H1 (cell line): Measurements from ENCODE around the gene AP2A1. TPM values are rescaled to one million over a fixed set of nuclear protein-coding genes. Genes with fewer than 3 reads are reported as not detected.

Source experiments
- EGR1 ChIP-seq: IDR thresholded peaks from 2 replicates; pipeline ENCODE4 v1.6.1; 2011; ENCODE audit warnings: low read depth, low read length, borderline replicate concordance
- EZH2 ChIP-seq: fragments of 200-600 bp; sonication (generic); IDR thresholded peaks from 2 replicates; pipeline ENCODE4 v1.7.1; 2012; ENCODE audit warnings: low read depth, mild to moderate bottlenecking, moderate library complexity, low read length, inconsistent platforms; ENCODE audit not compliant: severe bottlenecking
- HDAC6 ChIP-seq: IDR thresholded peaks from one replicate; pipeline ENCODE4 v1.7.1; 2012; ENCODE audit warnings: low read depth, mild to moderate bottlenecking, inconsistent platforms, low read length, moderate library complexity
- NRF1 ChIP-seq: IDR thresholded peaks from 2 replicates; pipeline ENCODE4 v1.6.1; 2011; ENCODE audit warnings: mild to moderate bottlenecking, low read depth, low read length, improper control_type of control experiment
- POLR2A ChIP-seq, 2 experiments: IDR thresholded peaks; 1 replicate in 1 of 2; 2 replicates in 1 of 2; pipeline ENCODE4 v1.6.1; 2011; ENCODE audit warnings: low read depth in 2 of 2, low read length in 2 of 2, mild to moderate bottlenecking in 2 of 2; ENCODE audit errors: control extremely low read depth in 1 of 2
- SIRT6 ChIP-seq: IDR thresholded peaks from one replicate; pipeline ENCODE4 v1.7.1; 2012; ENCODE audit warnings: low read length, inconsistent platforms
- TCF12 ChIP-seq: IDR thresholded peaks from 2 replicates; pipeline ENCODE4 v1.6.1; 2011; ENCODE audit warnings: low read depth, mild to moderate bottlenecking, low read length
- TEAD4 ChIP-seq: IDR thresholded peaks from 2 replicates; pipeline ENCODE4 v1.6.1; 2012; ENCODE audit warnings: low read depth, low read length, inconsistent platforms, mixed read lengths
- polyA plus RNA-seq, 7 experiments: library from polyadenylated mRNA; depleted of rRNA in 3 of 7; stranded (reverse) in 5 of 7; unstranded in 2 of 7; fragments of >200 nt in 5 of 7; fragments of 200-250 nt in 2 of 7; gene quantifications; 1 replicate in 5 of 7; 2 replicates in 1 of 7; 4 replicates in 1 of 7; pipeline versions ENCODE4 v1.2.1 to v1.2.3, GENCODE V29; 2011 to 2013; ENCODE audit warnings: missing spikeins in 2 of 7, mixed read lengths in 2 of 7
- total RNA-seq: library from RNA; stranded (reverse); fragmentation: NEBNext Ultra II Directional; extraction: Animal tissue kit (Norgen Biotek cat#: 25700); gene quantifications from 2 replicates; pipeline ENCODE4 v1.2.1, GENCODE V29; 2021
- TF ChIP-seq, protein P1 (sequence below): IDR thresholded peaks from 2 replicates; pipeline ENCODE4 v1.6.1; 2011; ENCODE audit warnings: low read depth, mild to moderate bottlenecking, low read length; ENCODE audit not compliant: insufficient read depth

Gene AP2A1
- total and polyA plus RNA-seq, 2 of the 8 experiments (the other 6 are each of a cell fraction or from before 2014, with no cell fraction given) = 105 to 106 TPM

DNA sequence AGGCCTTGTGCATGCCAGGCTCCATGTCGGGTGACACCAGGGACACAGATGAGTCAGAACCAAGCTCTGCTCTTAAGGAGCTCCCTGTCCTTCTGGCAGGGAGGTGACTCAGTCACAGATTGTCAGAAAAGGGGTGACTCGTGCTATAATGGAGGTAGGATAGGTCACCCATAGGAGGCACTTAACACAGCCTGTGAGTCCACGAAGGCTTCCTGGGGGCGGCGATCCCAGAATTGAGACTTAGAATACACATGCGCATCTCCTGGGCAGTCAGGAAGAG, 26.7 kb downstream of the AP2A1 start (continued):
- TF ChIP-seq EZH2 (no peak), SIRT6 (no peak), HDAC6 (no peak), EGR1 (no peak), TCF12 (no peak), POLR2A (IDR thresholded peaks at IDR 0.05; ENCODE audit: control extremely low read depth in 1 of 2, low read depth in 2 of 2, low read length in 2 of 2) (no peak), TEAD4 (no peak), NRF1 (no peak)
- TF ChIP-seq, protein P1, sequence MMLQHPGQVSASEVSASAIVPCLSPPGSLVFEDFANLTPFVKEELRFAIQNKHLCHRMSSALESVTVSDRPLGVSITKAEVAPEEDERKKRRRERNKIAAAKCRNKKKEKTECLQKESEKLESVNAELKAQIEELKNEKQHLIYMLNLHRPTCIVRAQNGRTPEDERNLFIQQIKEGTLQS = no peak
